GM18526 (cell line): ENCODE measurements around the gene SNED1.

ENCODE experiments used
- POLR2A ChIP-seq: IDR thresholded peaks from 3 replicates; pipeline ENCODE4 v1.6.1; 2011; ENCODE audit not compliant: insufficient read length; ENCODE audit errors: extremely low read depth

Gene SNED1

DNA sequence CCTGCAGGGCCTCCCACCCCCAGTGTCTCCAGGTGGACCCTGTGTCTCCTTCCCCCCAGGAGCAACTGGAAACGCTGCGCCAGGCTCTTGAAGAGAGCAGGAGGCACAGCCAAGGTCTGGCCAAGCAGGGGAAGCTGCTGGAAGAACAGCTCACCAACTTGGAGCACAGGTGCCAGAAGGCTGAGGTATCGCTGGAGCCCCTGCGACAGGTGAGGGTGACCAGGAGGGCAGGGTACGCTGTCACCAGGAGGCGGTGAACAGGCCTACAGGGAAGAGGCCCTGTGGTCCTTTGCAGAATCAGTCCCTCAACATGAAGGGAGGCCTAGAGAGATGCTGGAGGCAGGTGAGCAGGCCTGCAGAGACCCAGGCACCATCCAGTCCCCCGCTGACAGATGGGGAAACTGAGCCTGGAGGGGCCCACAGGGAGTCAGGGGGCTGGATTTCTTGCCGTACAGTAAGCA lies 15.6 kb upstream of the SNED1 start:
- no peak for TF ChIP-seq POLR2A

DNA sequence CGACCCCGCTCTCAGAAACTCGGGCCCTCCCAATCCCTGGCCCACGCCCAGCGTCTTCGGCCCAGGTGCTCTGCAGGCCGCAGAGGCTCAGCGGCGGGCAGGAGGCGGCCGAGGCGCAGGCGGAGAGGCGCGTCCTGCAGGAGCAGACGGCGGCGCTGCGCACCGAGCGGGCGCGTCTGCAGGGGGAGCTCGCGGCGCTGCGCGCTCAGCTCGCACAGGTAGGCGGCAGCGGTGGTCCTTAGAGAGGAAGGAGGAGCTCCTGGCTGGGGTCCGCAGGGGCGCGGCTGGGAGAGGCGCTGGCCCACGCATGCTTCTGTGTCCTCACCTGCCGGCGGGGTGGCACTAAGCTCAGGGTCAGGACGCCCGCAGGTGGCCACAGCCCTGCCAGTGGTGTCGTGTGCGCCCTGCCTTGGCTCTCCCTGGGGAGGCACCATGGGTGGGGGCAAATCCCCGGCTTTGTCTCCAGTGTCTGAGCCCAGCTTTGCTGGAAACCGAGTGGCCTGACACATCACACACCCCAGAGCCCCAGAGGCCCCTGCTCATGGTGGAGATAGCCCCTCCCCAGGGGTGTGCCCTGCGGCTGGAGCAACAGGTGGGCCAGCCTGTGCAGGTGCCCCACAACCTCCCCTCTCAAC lies 14.9 kb upstream of the SNED1 start:
- TF ChIP-seq POLR2A: no peak

- no peak for TF ChIP-seq POLR2A
Observed at GRCh38 chr2:240983996-240984498, 14.4 kb upstream of the SNED1 start.

GRCh38 chr2:240985881-240986786 lies 12.3 kb upstream of the SNED1 start:
- TF ChIP-seq POLR2A: no peak

- TF ChIP-seq POLR2A: no peak
Observed at GRCh38 chr2:240986787-240987411, 11.5 kb upstream of the SNED1 start.

- no peak for TF ChIP-seq POLR2A
Observed at GRCh38 chr2:240987588-240987987, 10.8 kb upstream of the SNED1 start.

DNA sequence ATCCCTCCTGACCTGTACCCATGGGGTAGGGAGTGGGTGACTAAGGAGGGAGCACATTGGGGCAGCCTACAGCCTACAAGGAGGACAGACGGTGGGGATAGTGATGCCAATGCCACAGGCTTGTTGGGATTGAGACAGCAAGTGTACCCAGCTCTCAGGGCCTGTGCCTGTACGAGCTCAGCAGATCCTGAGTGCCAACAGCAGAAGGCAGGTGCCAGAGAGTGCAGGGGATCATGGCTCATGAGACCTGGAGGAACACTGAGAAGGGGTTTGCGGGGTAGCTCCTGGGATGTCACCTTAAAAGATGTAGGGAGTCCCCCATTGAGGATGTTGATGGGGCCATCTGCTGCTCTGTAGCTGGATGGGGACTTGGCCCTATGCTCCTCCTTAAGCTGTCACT lies 10.3 kb upstream of the SNED1 start:
- no peak for TF ChIP-seq POLR2A

GRCh38 chr2:240988571-240989271 lies 9.7 kb upstream of the SNED1 start:
- no peak for TF ChIP-seq POLR2A

GRCh38 chr2:240989451-240990265 lies 8.8 kb upstream of the SNED1 start:
- TF ChIP-seq POLR2A: no peak

GRCh38 chr2:240990266-240990529 lies 8.2 kb upstream of the SNED1 start:
- TF ChIP-seq POLR2A: no peak

DNA sequence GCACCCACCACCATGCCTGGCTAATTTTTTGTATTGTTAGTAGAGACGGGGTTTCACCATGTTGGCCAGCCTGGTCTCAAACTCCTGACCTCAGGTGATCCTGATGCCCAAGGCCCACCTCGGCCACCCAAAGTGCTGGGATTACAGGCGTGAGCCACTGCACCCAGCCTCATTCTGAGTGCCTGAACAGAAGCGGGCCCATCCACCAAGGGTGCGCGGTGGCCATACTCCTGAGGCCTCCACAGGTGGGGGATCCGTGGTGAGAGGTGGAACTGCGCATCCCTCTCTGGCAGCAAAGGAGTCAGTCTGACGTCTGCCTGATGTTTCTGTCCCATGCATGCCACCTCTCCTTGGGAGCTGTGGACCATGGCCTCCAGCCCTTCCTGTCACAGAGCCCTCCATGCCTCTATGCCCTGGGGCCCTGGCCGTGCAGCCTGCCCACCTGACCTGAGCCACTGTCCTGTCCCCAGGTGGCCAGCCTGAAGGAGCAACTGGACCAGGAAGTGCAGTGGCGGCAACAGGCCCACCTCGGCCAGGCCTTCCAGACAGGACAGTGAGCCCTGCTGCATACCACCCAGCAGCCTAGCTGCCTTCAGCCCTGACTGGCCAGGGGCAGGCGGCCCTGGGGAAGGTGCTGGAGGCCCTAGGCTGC lies 7.6 kb upstream of the SNED1 start:
- TF ChIP-seq POLR2A: no peak

GRCh38 chr2:240991378-240992263 lies 6.8 kb upstream of the SNED1 start:
- no peak for TF ChIP-seq POLR2A
